GM20431 (cell line): Measurements from ENCODE around the gene PPP6C.
"Not testable (repeated sequence)": the region's sequence is repeated elsewhere in the genome, so short reads cannot be mapped to it uniquely, and the experiment has no call there.

Source experiments
- in situ Hi-C: fragments of 300-500 bp; cut with MseI, MboI; formaldehyde crosslinking; loops from one replicate; pipeline ENCODE4 v1.15.0; 2020; ENCODE audit warnings: low sequenced_read_pairs; ENCODE audit not compliant: unreplicated experiment

The PPP6C gene

DNA sequence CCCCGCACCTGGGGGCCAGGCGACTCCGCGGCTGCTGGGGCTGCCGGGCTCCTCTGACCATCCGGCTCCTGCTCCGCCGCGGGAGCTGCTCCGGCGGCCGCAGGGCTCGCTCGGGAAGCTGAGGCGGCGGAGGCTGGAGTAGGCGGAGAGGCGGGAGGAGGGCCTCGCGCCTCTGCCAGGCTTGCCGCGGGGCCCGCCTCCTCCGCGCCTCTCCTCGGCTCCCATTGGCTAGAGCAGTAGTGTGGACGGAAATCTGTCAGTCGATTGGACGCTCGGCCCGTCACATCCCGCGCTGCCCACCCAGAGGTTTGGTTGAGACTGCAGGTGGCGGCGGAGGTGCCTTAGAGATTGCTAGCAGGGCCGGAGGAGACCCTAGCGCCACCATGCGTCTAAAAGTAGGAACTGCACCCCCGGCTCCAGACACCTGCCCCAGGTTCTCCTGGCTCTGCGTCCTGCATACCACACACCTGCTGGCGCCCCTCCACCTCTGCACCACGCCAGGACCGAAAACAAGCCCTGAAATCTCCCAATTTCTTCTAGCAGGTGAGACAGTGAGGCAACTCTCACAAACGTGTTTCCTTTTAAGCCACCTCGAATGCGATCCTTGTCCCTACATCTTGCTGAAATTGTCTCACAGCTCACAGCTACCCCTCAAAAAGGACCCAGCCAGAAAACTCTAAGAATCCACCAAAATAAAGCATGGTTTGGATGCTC lies 46.1 kb downstream of the PPP6C start, which contains the start of gene SCAI:
Gene SCAI (minus strand): TSS at position 152 of the 714 bp plus-strand sequence. CDS start 91 bp downstream, at position 61.
- in situ Hi-C loops, result no loop called here

DNA sequence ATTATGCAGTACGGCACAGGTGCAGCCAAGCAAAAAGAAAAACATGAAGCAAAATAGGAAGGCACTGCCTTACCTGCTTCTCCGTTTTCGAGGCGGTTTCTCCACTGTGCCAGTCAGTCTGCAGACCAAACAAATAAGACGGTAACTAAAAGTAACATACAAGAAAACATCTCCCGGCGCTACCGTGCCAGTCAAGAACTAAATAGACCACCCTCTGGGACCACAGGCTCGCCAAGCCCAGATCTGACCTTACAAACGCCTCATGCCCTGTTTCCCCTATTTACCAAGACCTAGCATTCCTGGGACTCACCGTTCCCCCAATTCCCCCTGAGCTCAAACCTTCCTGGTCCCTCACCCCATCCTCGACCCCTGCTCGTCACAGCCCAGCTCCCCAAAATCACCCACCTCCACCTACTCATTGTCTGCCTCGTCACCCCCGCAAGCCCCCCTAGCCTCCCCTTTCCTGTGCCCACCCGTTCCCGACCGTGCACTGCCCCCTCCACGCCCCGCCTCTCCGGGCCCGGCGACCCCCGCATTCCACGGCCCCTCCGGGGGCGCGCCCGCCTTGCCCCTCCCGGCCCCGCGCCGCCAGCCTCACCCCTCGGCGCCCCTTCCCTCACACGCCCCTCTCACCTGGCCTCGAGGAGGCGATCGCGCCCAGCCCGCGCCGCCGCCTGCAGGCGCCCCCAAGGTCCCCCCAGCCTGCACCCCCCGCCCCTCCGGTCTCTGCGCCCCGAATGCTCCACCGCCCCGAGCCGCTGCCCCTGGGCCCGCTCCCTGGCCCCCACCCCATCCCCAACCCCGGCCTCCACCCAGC lies 46.8 kb downstream of the PPP6C start:
- in situ Hi-C loops, result no loop called here

DNA sequence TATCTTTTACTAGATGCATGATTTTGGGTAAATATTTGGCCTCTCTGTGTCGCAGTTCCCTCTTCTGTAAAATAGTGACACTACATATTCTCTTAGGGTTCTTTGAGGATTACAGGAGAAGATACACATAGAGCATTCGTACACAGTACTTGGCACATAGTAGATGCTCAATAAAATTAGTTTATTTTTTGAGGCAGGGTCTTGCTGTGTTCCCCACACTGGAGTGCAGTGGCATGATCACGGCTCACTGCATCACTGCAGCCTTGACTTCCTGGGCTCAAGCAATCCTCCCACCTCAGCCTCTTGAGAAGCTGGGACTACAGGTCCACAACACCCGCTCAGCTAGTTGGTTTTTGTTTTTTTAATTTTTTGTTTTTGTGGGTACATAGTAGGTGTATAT lies 47.9 kb downstream of the PPP6C start:
- in situ Hi-C loops, result no loop called here

DNA sequence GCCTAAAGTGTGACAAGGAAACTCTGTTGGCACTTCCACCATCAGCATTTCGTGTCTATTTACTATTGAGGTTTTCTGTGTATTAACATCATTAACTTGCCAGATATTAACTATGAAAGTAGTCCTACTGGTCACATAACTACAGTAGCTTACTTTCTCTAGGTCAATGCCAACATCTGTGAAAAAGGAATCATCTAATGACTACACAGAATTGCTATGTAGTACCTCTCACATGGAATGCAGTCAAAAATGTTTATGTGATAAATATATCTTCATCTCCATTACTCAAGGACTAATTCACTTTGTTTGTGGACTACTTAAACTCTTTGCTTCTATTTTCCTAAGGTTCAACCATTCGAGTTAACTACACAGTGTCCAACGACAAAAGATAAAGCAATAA lies 48.4 kb downstream of the PPP6C start:
- in situ Hi-C loops, result no loop called here

DNA sequence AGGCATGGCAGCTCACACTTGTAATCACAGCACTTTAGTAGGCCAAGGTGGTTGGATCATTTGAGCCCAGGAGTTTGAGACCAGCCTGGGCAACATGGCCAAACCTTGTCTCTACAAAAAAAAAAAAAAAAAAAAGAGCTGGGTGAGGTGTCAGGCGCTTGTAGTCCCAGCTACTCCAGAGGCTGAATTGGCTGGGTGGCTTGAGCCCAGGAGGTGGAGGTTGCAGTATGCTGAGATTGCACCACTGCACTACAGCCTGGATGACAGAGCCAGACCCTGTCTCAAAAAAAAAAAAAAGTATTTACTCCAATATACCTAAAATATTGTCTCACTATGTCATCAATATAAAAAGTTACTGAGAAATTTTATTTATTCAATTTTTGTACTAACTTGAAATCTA lies 49.0 kb downstream of the PPP6C start:
- in situ Hi-C loops, result no loop called here

DNA sequence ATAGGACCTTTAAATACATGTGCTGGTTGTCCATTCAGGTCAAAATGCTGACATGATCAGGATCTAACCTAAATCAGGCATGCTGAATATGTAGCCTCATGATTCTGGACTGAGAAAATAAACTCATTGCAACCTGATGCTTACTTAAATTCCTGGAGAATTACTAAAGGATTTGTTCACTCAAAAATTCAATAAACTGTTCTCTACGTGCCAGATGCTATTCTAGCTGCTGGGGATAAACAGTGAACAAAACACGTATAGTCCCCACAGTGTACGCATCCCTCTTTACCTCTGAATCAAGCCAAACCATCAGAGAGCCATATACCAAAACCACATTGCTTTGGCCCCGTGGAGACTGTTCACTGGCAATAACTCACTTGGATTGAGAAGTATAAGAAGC lies 52.4 kb downstream of the PPP6C start:
- in situ Hi-C loops, result no loop called here

DNA sequence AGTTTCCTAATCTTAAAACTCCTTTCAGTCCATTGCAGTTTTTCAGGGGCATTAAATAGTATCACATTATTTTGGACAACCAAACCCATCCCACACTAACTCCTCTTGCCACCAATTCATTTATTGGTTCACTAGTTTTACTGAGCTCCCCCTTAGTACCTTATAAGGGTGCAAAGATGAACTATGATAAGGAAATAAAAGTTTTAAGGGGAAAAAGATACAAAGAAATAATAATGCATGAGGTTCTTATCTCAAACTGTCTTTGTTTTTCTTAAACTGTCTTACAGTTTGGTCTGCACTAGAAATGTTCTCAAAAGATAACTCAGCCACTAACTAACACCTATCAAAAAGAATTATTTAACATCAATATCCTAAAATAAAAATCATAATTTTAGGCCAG lies 54.6 kb downstream of the PPP6C start:
- in situ Hi-C loops, result no loop called here

DNA sequence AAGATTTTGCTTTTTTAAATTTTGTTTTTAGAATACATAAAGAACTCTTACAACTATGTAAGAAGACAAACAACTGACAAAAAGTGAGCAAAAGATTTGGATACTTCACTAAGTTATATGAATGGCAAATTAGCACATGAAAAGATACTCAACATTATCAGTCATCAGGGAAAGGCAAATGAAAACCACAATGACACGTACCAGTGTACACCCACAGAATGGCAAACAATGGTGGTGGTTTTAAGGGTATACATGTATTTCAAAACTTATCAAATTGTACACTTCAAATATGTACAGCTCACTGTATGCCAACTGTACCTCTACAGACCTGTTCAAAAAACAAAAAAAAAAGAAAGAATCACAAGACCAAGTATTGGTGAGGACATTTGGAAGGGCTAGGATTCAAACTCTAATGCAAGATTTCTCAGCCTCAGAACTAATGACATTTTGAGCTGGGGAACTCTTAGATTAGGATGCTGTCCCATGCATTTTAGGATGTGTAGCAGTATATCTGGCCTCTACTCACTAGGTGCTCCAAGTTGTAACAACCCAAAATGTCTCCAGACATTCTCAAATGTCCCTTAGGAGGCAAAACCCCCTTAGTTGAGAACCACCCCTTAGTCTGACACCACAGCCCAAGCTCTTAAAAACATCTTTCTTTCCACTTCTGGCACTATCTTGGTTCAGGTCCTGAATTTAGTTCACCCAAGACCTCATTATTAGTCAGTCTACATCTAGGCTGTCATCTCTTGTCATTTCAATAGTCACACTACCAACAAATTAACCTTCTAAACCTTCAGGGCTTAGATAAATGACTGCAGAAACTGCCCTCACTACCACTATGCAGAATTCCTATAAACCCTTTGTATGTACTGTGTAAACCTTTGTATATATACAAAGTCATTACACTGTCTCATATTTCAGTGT lies 55.9 kb downstream of the PPP6C start:
- in situ Hi-C loops, result no loop called here

DNA sequence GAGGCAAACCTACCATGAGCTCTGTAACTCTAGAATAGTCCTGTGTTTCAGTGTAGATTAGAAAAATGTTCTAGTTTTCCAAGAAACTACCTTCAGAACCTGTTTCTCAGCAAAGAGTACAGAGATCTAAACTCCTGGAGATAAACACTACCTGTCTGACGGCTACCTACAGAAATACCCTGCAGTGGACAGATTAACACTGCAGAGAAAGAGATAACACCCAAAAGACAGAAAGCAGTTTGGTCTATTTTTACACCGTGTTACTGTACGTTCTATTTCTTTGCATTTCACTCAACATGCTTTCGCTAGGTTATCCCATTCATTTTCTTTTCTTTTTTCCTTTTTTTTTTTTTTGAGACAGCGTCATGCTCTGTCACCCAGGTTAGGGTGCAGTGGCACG lies 57.8 kb downstream of the PPP6C start:
- in situ Hi-C loops, result no loop called here

DNA sequence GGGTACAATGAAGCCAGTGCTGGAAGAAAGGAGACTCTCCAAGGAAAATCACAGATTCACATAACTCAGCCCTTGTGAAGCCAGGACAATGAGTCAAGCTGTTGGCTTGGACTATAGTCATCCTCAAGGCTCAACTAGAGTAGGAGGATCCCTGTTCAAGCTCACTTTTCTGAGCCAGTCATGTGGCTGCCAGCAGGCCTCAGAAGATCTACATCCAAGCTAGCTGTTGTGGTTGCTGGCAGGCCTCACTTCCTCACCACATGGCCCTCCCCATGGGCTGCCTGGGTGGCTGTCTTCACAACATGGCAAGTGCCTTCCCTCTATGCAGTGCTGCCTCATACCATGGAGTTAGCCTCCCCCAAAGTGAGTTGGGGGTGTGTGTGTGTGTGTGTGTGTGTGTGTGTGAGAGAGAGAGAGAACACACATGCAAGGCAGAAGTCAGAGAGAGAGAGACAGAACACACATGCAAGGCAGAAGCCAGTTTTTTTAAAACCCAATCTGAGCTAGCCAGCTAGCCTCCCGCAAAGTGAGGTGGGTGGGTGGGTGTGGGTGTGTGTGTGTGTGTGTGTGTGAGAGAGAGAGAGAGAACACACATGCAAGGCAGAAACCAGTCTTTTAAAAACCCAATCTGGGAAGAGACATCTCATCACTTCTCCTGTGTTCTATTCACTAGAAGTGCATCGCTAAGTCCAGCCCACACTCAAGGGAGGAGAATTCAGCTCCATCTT lies 63.4 kb downstream of the PPP6C start:
- in situ Hi-C loops, result no loop called here

DNA sequence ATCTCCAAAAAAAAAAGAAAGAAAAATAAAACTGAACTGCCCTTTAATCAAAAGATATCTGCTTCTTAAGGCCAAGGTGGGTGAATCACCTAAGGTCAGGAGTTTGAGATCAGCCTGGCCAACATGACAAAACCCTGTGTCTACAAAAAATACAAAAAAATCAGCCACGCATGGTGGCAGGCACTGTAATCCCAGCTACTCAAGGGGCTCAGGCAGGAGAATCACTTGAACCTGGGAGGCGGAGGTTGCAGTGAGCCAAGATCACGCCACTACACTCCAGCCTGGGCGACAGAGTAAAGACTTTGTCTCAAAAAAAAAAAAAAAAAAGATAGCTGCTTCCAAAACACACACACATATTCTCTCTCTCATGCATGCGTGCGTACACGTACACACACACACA lies 64.1 kb downstream of the PPP6C start:
- in situ Hi-C loops, result no loop called here

DNA sequence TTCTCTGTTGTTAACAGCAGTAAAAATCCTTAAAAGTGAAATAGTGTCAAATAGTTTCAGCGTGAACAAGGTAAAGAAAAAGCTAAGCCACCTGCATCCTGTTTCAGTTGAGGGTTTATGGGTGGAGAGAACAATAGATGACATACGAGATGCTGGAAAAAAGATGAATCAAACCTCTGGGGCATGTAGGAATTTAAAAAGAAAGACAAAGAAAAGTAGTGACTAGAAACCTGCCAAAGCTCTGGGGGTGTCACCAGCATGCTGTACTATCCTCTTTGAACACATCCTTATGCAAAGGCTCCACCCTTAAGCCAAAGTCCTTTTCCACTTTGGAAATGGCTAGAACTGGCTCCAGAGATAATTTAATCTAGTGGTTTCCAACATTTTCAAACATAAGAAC lies 68.5 kb downstream of the PPP6C start:
- in situ Hi-C loops, result no loop called here

DNA sequence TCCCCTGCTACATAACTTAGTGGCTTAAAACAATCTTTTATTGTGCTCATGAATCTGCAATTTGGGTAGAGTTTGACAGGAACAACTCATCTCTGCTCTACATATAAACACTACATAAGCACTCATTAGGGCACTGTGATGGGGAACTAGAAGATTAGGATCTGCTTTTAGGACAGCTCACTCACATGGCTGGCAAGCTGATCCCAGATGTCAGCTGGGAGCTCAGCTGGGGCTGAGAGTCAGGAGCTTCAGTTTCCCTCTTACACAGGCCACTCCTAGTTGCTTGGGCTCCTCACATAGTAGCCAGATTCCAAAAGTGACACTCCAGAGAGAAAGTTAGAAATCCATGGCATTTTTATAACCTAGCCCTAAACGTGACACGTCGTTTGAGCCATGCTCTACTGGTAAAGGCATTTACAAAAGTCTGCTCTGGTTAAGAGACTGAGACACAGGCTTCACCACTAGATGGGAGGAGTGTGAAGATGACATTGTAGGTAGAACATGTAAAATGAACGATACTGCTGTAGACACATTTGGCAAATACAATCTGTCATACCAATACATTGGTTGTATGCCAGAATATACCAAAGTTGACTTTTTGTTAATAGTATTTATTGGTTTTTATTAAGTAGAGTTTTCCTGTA lies 69.8 kb downstream of the PPP6C start:
- in situ Hi-C loops, result no loop called here

DNA sequence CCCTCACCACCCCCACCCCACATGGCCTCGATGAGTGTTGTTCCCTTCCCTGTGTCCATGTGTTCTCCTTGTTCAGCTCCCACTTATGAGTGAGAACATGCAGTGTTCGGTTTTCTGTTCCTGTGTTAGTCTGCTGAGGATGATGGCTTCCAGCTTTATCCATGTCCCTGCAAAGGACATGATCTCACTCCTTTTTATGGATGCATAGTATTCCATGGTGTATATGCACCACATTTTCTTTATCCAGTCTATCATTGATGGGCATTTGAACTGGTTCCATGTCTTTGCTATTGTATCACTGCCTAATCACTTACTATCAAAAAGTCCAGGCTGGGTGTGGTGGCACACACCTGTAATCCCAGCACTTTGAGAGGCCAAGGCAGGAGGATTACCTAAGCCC lies 70.9 kb downstream of the PPP6C start:
- in situ Hi-C loops, result not testable (repeated sequence)

DNA sequence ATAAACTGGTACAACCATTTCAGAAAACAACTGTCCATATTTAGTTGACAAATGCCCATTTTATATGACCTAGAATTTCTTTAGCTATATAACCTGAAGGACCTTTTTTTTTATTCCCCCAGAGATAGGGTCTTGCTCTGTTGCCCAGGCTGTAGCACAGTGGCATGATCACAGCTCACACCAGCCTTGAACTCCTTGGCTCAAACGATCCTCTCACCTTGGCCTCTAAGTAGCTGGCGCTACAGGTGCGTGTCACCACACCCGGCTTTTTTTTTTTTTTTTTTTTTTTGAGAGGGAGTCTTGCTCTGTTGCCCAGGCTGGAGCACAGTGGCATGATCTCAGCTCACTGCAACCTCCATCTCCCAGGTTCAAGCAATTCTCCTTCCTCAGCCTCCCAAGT lies 75.1 kb downstream of the PPP6C start:
- in situ Hi-C loops, result not testable (repeated sequence)

DNA sequence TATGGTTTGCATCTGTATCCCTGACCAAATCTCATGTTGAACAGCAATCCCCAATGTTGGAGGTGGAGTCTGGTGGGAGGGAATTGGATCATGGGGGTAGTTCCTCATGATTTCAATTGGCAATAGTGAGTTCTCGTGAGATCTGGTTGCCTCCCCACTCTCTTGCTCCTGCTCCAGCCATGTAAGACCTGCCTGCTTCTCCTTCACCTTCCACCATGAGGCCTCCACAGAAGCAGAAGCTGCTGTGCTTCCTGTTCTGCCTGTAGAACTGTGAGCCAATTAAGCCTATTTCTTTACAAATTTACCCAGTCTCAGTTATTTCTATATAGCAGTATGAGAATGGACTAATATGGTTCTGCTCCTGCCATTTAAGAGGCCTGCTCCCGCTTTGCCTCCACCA lies 79.1 kb downstream of the PPP6C start:
- in situ Hi-C loops, result no loop called here

DNA sequence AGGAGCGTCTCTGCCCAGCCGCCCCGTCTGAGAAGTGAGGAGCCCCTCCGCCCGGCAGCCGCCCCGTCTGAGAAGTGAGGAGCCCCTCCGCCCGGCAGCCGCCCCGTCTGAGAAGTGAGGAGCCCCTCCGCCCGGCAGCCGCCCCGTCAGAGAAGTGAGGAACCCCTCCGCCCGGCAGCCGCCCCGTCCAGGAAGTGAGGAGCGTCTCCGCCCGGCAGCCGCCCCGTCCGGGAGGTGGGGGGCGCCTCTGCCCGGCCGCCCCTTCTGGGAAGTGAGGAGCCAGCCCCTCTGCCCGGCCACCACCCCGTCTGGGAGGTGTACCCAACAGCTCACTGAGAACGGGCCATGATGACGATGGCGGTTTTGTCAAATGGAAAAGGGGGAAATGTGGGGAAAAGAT lies 81.1 kb downstream of the PPP6C start:
- in situ Hi-C loops, result not testable (repeated sequence)

DNA sequence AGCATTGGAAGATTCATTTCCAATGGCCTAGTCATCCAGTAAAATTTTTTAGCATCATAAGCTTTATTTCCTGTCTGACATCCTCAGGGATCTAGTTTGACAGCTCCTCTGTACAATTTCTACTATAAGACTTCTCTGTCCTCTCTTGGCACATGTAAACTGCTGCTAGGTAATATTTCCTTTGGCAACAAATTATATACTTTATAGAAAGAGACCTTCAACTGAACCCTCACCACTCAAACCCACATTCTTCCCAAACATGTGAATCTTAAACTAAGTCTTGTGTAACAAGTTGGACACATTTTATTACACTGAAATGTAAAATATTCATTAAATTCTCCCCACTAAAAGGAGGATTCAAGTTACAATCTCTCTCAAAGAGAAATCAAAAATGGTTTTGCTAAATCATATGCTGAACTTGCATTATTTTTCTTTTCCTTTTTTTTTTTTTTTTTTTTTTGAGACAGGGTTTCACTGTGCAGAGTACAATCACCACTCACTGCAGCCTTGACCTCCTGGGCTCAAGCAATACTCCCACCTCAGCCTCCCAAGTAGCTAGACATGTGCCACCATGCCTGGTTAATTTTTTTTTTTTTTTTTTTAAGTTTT lies 83.2 kb downstream of the PPP6C start:
- in situ Hi-C loops, result no loop called here
